Measurements from ENCODE around the gene ACACB.

DNA sequence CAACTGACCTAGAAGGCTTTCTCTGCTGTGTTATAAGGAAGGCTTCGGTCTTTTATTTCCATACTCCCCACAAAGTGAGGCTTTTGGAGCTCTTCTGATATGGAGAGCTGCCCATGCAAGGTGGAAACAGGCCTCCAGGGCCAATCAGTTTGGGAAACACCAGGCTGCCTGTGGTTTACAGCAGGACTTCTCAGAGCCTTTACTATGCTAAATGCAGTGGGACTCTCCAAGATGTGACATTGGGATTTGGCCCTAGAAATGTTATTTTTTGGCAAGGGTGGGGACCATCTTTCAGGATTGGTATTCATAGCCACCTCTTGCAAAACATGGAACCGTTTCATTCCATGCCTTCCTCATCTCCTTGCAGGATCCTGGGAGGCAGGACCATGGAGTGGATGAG, 3.7 kb downstream of the ACACB start:
- TF ChIP-seq GATA3 (IDR thresholded peaks at IDR 0.05; ENCODE audit: low read depth, low read length): no peak
- TF ChIP-seq GATA2 (IDR thresholded peaks at IDR 0.05; ENCODE audit: low read depth, low read length): no peak

All from SH-SY5Y (cell line).